HG02970 (cell line): Measurements from ENCODE around the gene HAUS7.

Experiments used
- ATAC-seq: cut with Tn5 transposase; IDR thresholded peaks from one replicate; pipeline ENCODE4 v1.9.1; 2021; ENCODE audit warnings: mild to moderate bottlenecking, moderate library complexity, moderate number of reproducible peaks; ENCODE audit not compliant: unreplicated experiment, low FRiP score

Gene HAUS7

DNA sequence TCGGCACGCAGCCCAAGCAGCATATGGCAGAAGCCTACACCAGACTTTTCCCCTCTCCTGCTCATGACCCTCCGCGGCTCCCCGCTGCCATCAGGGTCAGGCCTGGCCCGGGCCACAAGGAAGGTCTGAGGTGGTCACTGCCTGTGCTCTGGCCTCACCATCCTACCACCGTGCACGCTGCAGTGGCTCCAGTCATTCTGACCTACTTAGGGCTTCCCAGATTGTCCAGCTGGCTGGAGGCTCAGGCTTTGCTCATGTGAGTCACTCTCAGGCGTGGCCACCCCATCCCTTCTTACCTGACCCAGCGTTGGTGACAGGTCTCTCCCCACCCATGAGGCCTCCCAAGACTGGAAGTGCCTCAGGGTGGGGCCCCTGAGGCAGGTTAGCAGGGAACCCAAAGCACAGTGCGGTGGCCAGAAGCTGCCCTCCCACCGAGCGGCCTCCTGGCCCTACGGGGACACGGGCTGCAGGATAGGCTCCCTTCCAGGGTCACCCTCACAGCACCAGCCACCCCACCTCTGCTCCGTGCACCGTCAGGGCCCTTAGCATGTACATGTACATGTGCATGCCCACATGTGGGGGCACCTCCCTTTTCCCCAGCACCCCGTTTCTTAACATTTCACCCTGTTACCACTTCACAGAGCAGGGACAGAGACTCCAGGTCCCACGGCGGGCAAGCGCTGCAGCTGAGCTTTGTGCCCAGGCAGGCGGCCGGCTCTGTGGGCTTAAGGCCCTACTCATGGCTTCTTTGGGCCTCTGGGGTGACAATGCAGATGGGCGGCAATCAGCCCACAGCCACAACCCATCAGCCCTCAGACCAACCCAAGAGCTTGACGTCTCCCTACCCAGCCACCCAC is 26.7 kb downstream of the HAUS7 start:
- no peak for ATAC-seq

GRCh38 chrX:153442463-153442862 is 27.9 kb downstream of the HAUS7 start:
- no peak for ATAC-seq

DNA sequence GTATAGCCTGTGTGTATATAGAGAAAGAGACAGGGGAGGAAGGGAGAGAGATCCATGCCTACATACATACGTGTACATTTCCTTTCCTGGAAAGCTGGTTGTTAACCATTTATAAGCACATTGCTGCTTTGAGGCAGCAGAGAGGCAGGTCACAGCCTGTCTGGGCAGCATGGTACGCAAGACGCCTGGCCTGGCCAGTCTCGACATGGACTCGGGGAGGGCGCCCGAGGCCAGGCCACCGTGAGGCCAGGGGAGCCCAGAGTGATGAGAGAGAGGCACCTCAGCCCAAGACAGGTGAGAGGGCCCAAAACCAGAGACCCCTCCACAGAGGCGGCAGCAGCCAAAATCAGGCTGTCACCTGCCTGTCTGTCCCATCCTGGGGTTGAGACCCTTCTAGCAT is 28.4 kb downstream of the HAUS7 start:
- no peak for ATAC-seq

- ATAC-seq = no peak
Observed at GRCh38 chrX:153441296-153441695, 29.1 kb downstream of the HAUS7 start.

DNA sequence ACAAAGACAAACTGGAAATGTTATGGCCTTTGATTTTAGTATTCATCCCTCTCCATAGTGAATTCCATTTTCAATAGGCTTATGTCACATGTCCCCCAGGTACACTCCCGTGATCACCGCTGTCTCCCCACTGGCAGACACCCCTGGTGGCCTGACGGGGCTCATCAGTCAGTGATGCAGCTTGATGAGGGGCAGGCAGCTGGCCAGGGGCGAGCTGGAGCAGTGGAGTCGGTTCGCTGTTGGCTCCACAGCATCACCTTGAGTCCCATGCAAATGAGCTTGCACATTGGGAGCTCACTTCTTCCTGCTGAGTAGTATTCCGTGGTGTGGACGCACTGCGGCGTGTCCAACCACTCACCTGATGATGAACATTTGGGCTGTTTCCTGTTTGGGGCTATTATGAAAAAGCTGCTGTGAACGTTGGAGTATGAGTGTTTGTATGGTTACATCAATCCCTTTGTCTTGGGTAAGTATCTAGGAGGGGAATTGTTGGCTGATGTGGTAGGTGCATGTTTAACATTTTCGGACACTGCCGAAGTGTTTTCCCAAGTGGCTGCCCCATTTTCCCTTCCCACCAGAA is 29.7 kb downstream of the HAUS7 start:
- no peak for ATAC-seq

GRCh38 chrX:153439977-153440376 is 30.4 kb downstream of the HAUS7 start:
- no peak for ATAC-seq

DNA sequence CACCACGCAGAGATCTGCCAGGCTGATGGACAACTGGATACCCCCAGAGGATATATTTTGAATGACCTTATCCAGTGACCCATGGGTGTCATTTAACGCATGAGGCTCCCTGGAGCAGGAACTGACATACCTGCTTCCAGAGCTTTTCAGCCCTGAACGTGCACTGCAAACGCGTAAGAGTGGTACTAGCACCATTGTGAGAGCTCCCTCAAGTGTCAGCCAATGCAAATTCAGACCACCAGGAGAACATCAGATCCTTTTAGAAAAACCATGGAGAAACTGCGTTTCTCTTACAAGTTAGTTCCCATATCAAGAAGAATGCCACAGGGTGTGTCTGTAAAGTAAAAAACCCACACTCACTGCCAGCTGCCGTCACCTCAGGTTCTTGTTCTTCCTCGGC is 31.8 kb downstream of the HAUS7 start:
- ATAC-seq = no peak

- no peak for ATAC-seq
Observed at GRCh38 chrX:153435845-153436244, 34.5 kb downstream of the HAUS7 start.

- ATAC-seq = no peak
Observed at GRCh38 chrX:153434801-153435200, 35.6 kb downstream of the HAUS7 start.

- no peak for ATAC-seq
Observed at GRCh38 chrX:153433781-153434285, 36.5 kb downstream of the HAUS7 start.

DNA sequence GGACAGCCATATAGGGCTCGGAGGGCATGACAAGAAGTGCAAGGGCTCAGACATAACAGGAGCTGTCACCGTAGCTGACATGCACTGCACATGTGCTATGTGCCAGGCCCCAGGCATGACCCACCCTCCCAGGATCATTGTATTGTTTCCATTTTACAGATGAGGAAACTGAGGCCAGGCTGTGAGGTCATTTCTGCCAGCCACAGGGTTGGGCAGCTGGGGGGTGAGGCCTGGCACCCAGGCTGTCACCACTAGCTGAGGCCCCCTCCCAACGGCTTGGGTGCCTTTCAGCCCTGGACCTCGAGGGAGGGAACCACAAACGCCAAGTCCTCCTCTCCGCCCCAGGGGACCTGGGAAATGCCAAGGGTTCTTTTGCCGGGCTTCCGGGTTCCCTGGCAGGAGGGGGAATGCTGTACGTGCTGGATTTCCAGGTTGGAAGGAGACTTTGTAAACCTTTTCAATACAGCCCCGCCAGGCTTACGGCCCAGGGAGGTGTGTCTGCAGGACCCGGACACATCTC is 37.2 kb downstream of the HAUS7 start:
- no peak for ATAC-seq

- ATAC-seq = no peak
Observed at GRCh38 chrX:153430796-153431195, 39.6 kb downstream of the HAUS7 start.

- no peak for ATAC-seq
Observed at GRCh38 chrX:153426204-153426603, 44.2 kb downstream of the HAUS7 start.

DNA sequence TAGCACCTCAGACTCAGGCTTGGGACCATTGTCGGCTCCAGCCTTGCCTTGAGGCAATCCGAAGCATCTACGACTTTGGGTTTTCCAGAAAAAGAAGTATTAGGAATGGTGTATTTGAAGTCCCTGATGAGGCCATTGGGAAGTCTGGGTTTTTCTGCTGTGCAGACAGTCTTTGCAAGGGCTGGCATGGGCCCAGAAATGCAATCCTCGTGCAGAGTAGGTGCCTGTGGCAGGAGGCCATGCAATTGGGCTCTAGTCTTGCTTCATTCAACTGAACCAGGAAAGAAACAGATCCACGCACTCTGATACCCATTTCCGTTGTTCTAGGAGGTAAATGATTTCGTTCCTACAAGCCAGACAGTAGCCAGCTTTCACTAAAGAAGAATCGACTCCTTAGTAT is 46.7 kb downstream of the HAUS7 start:
- ATAC-seq = no peak

GRCh38 chrX:153421856-153422255 is 48.5 kb downstream of the HAUS7 start:
- no peak for ATAC-seq

DNA sequence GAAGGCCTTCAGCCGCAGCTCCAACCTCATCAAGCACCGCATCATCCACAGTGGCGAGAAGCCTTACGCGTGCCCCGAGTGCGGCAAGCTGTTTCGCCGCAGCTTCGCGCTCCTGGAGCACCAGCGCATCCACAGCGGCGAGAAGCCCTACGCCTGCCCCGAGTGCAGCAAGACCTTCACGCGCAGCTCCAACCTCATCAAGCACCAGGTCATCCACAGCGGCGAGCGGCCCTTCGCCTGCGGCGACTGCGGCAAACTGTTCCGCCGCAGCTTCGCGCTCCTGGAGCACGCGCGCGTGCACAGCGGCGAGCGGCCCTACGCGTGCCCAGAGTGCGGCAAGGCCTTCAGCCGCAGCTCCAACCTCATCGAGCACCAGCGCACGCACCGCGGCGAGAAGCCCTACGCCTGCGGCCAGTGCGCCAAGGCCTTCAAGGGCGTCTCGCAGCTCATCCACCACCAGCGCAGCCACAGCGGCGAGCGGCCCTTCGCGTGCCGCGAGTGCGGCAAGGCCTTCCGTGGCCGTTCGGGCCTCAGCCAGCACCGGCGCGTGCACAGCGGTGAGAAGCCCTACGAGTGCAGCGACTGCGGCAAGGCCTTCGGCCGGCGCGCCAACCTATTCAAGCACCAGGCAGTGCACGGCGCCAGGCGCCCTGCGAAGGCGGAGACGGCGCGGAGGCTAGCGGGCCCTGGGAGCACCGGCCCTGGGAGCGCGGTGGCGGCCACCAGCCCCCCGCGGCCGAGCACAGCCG is 49.4 kb downstream of the HAUS7 start:
- no peak for ATAC-seq

DNA sequence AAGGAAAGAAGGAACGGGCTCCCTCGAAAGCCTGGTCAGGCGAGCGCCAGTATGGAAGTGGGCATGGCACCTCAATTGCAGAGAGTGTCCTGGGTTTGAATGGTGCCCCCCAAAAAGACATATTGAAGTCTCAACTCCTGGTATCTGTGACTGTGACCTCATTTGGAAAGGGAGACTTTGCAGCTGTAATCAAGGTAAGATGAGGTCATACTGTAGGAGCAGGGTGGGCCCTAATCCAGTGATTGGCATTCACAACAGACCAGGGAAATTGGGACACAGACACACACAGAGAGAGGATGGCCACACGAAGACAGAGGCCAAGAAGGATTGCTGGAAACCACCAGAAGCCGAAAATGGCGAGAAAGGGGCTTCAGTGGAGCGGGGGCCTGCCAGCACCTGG is 52.7 kb downstream of the HAUS7 start:
- ATAC-seq = no peak

GRCh38 chrX:153416781-153417450 is 53.5 kb downstream of the HAUS7 start:
- no peak for ATAC-seq

DNA sequence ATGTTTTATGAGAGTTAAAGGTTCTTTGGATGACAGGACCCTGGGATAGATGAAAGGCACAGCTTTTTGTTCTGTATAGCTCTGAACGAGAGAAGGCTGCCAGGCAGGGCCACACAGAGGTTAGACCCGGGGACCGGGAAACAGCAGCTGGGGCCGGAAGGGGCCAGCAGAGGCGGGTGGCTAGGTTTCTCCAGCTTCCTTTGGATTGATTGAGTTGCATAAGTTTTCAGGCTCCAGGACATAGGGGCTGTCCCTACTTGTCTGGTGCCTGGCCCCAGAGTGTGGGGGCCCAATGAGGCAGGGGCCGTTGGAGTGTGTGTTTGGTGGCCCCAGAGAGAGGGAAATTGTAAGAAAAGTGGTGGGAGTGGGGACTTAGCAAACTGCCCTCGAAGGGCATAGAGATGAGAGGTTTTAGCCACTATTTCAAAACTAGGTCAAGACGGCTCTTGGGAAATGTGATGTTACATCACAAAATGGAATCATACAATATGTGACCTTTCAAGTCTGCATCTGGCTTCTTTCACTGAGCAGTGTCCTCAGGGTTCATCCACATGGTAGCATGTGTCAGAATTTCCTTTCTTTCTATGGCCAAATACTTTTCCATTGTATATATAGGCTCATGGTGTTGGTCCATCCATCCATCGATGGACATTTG is 55.4 kb downstream of the HAUS7 start:
- no peak for ATAC-seq

GRCh38 chrX:153413731-153414130 is 56.6 kb downstream of the HAUS7 start:
- ATAC-seq = no peak
